COLO668 (cell line): ENCODE data around the gene SERPINA12.
A peak's percentile ranks its signal among the peaks of the same experiment; 100 is the strongest.
"Not testable (repeated sequence)": the region's sequence is repeated elsewhere in the genome, so short reads cannot be mapped to it uniquely, and the experiment has no call there.

Source experiments
- DNase-seq: peaks from one replicate; lab custom pipeline; 2025; ENCODE audit not compliant: unreplicated experiment; lab: John Stamatoyannopoulos, UW

The SERPINA12 gene

GRCh38 chr14:94494085-94494484, 15.2 kb downstream of the SERPINA12 start:
- DNase-seq: no peak

DNA sequence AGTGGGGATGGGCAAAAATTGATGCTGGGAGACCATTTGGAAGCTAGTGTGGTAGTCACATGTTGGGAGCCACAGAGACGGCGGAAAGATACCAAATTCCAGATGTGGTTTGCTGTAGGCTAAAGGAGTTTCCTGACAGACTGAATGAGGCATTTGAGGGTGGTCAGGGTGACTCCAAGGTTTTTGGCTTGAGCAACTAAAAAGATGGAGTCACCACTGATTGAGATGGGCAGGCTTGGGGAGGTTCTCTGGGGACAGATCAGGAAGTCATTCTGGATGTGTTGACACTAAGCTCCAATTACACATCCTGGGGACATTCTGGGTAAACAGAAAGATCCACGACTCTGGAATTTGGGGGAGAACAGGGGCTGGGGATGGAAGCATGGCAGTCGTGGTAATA, 17.8 kb downstream of the SERPINA12 start:
- no peak for DNase-seq

GRCh38 chr14:94489336-94489735, 19.9 kb downstream of the SERPINA12 start:
- no peak for DNase-seq

- DNase-seq: no peak
Measured at GRCh38 chr14:94486883-94487282, 22.4 kb downstream of the SERPINA12 start.

GRCh38 chr14:94485944-94486841, 23.1 kb downstream of the SERPINA12 start:
- DNase-seq: peak; percentile 59

GRCh38 chr14:94484481-94484880, 24.8 kb downstream of the SERPINA12 start:
- no peak for DNase-seq

- no peak for DNase-seq
Measured at GRCh38 chr14:94483729-94484275, 25.5 kb downstream of the SERPINA12 start.

DNA sequence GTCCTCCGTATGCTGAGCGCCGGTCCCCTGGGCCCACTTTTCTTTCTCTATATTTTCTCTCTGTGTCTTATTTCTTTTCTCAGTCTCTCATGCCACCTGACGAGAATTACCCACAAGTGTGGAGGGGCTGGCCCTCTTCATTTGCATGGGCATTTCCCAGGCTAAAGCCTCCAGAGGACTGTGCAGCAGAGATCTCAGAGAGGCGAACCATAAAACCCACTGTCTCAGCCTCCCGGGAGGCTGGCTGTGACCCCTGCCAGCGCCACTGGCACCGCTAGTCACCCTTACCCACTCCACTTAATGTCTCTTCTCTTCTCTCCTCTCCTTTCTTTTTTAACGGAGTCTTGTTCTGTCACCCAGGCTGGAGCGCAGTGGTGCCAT, 26.2 kb downstream of the SERPINA12 start:
- no peak for DNase-seq

- DNase-seq: not testable (repeated sequence)
Measured at GRCh38 chr14:94482132-94483070, 26.9 kb downstream of the SERPINA12 start.

- no peak for DNase-seq
Measured at GRCh38 chr14:94481468-94482131, 27.7 kb downstream of the SERPINA12 start.

GRCh38 chr14:94480809-94481208, 28.5 kb downstream of the SERPINA12 start:
- DNase-seq: no peak

GRCh38 chr14:94478420-94478819, 30.8 kb downstream of the SERPINA12 start:
- no peak for DNase-seq

- no peak for DNase-seq
Measured at GRCh38 chr14:94476023-94476422, 33.2 kb downstream of the SERPINA12 start, which contains the start of gene SERPINA9. TSS of gene SERPINA9 (minus strand) at chr14:94476197. CDS start at chr14:94469840, 6,357 bp downstream.

DNA sequence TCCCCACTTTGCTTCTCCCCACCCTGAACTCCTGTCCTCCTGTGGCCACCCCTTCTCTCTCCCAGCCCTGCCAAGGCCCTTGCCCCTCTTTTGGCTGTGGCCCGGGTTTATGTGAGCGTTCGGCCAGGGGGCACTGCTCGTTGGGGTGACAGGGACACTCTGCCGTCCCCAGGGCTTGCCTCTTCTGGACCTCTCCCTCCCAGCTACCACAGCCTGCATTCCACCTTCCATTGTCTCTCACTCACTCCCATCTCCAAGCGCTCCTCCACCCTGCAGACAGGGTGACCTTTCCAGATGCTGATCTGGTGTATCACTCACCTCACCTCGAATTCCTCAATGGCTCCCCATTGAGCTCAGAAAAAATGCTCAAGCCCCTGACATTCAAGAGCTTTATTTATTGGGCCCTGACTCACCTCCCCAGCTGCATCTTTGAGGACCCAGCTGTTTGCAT, 34.7 kb downstream of the SERPINA12 start:
- no peak for DNase-seq

DNA sequence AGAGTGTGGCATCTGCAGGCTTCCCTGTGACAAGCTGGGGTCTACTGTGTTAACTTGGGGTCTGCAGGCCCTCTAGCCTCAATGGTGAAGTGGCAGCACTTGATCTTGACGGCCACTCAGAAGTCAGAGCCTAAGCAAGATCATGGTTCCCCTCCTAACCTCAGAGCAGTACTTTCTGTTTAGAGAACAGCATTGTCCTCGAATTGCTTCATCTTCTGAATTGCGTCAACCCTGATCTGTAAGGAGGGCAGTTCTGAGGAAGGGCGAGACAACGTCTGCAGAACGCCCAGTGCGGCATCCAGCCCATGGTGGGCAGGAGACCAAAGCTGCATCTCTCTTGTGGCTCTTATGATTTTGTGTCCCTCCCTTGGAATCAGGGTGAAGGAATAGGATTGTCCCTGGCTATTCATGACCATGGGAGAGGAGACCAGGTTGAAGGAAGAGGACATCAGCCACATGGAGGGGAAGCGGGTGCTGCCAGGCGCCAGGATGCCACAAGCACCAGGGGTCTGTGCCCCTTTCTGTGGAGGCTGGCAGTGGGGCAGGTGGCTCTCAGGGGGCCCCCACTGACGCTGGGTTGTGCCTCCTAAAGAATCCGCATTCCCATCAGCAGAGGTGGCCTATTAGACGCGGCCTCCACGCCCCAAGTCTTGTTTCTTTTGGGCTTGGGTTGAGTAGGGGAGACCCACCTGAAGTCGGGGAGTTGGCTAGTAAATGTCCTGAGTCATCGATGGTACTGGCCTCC, 35.4 kb downstream of the SERPINA12 start:
- DNase-seq: no peak

GRCh38 chr14:94472842-94473241, 36.4 kb downstream of the SERPINA12 start:
- DNase-seq: no peak

DNA sequence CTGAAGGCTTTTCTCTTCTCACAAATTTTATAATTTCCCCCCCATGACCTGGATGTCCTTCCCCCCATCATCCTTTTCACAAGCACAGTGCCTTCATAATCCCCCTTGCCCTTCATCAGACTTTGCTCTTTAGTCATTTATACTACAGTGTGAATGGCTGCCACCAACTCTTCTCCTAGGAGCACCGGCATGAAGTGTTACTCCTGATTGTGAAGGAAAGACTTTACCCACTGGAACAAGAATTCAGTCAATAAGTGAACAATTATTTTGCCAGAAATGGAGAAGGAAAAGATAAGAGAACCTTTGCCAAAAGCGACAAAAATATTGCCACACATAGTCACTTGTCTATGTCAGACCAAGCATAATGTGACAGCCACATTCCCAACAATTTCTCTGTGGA, 38.2 kb downstream of the SERPINA12 start:
- DNase-seq: no peak

DNA sequence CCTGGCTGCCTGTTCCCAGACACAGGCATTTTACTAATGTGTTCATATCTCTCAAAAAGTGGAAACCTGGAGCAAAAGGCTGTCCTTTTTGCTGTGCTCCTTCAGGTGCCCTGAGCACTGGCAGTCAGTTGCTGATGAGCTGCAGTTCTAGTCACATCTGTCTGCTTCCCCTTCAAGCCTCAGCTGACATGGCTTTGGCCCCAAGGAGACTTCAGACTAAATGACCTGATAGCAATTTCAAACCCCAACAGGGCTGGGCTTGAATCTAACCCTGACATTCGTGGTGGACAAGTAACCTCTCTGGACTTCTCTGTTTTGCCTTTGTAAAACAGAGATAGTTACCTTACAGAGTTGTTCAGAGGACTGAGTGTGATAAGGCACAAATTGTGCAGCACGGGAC, 39.0 kb downstream of the SERPINA12 start:
- DNase-seq: no peak

- no peak for DNase-seq
Measured at GRCh38 chr14:94469261-94469660, 40.0 kb downstream of the SERPINA12 start.
